Bronchial epithelial cell (primary cell): ENCODE results near the gene C4orf50. TPM values are rescaled to one million over a fixed set of nuclear protein-coding genes. Genes with fewer than 3 reads are reported as not detected.
"Not testable (repeated sequence)": the region's sequence is repeated elsewhere in the genome, so short reads cannot be mapped to it uniquely, and the experiment has no call there.

ENCODE experiments used
- DNase-seq: peaks from one replicate; pipeline ENCODE4 v3.0.0-alpha.2; 2010; ENCODE audit warnings: low read depth
- FAIRE-seq: peaks from 2 replicates; lab custom pipeline; 2011; peaks lifted over from hg19 to GRCh38; lab: Jason Lieb, UNC
- H3K27me3 ChIP-seq: 2 replicates; pipeline ENCODE4 v1.5.1; 2011; ENCODE audit warnings: low read length; ENCODE audit not compliant: control insufficient read depth, insufficient read depth
- H3K36me3 ChIP-seq: 2 replicates; pipeline ENCODE4 v1.5.1; 2011; ENCODE audit warnings: low read length; ENCODE audit not compliant: control insufficient read depth, insufficient read depth
- H3K4me3 ChIP-seq: 2 replicates; pipeline ENCODE4 v1.5.1; 2011; ENCODE audit warnings: mild to moderate bottlenecking, low read depth, low read length, control low read depth
- CTCF ChIP-seq: IDR thresholded peaks from 2 replicates; pipeline ENCODE4 v1.5.1; 2011; ENCODE audit warnings: mild to moderate bottlenecking, moderate library complexity, low read length, control low read depth, inconsistent platforms; ENCODE audit not compliant: insufficient read depth, severe bottlenecking
- total RNA-seq: library from RNA; depleted of rRNA; stranded (reverse); fragments of >200 nt; gene quantifications from 2 replicates; pipeline ENCODE4 v1.2.1, GENCODE V29; 2014

Gene C4orf50
- total RNA-seq, 1 donor from 2014 or later, result not detected

DNA sequence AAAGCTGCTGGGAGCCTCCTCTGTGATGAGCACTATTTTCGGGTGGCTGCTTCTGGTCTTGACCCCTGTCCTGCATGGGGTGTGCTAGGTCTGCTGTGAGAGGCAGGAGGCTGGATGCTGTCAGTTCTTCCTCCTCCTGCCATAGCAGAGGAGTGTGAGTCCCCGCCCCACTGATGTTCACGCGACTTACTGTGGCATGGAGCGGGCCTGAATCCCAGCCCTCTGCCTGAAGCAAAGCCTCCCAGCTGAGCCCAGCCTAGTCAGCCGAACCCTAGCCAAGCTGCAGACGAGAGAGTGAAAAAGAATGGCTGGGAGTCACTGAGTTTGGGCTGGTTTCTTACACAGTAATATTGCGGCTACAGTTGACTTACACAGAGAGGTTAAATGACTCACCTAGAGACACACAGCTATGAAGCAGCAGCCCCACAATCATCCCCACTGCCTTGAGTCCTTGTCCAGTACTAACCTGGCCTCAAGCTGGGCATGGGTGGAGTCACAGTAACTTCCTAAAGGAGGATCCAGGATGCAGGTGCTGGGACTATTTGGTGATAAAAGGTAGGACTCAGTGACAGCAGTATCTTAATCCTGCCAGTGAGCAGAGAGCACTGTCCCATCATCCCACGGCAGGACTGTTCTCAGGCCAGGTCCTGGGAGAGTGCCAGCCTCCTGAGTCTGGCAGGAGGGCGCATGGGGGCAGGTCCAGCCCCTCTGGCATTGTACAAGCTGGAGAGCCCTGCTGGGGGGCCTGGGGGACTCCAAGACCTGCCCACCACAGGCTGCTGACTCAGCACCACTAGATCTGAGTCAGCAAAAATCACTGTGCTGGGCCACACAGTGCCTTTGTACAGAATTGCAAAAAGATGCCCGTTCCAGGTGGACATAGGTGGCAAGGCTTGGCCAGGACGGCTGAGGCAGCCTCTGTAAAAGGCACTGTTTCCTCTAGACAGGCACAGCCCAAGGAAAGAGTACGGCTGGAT lies 65.0 kb downstream of the C4orf50 start:
- no peak overlapping the region for H3K4me3 ChIP-seq
- DNase-seq, result no peak
- no peak for FAIRE-seq
- no peak for TF ChIP-seq CTCF
- H3K36me3 ChIP-seq, result no peaks in the 10 kb centered on the region
- H3K27me3 ChIP-seq, result no peaks in the 10 kb centered on the region

GRCh38 chr4:5952286-5952974 lies 65.8 kb downstream of the C4orf50 start:
- FAIRE-seq (no peak), DNase-seq (no peak)
- Histone ChIP-seq H3K4me3 (no peak overlapping the region), H3K36me3 (no peaks in the 10 kb centered on the region), H3K27me3 (no peaks in the 10 kb centered on the region)
- no peak for TF ChIP-seq CTCF

GRCh38 chr4:5946653-5947052 lies 71.6 kb downstream of the C4orf50 start:
- H3K36me3 ChIP-seq, H3K4me3 ChIP-seq, FAIRE-seq, H3K27me3 ChIP-seq, DNase-seq: not testable (repeated sequence)

DNA sequence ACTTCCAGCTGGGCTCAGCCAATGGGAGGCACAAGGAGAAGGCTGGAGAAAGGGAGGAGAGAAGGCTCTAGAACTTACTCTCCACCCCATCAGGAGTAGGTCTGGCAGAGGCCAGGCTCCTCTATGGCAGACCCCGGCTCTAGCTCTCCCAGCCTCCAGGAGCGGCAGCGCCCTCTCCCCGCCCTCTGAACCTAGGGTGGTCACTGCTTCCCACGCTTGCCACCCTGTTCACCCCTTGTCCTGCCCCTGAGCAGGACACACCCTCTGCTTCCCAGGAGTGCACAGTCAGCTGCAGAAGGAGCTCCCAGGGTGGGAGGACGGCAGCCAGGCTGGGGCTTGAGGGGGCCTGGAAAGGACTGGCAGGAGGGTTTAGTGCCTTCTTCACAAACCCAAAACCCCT lies 72.3 kb downstream of the C4orf50 start:
- no peaks in the 10 kb centered on the region for H3K36me3 ChIP-seq
- no peak overlapping the region for H3K4me3 ChIP-seq
- DNase-seq (no peak), FAIRE-seq (no peak)
- TF ChIP-seq CTCF, result no peak
- no peaks in the 10 kb centered on the region for H3K27me3 ChIP-seq

GRCh38 chr4:5945171-5945570 lies 73.1 kb downstream of the C4orf50 start:
- TF ChIP-seq CTCF, result no peak
- Histone ChIP-seq H3K36me3 (no peaks in the 10 kb centered on the region), H3K27me3 (no peaks in the 10 kb centered on the region), H3K4me3 (no peak overlapping the region)
- DNase-seq (no peak), FAIRE-seq (no peak)

GRCh38 chr4:5943561-5943960 lies 74.7 kb downstream of the C4orf50 start:
- Histone ChIP-seq H3K27me3 (no peaks in the 10 kb centered on the region), H3K36me3 (no peaks in the 10 kb centered on the region), H3K4me3 (no peak overlapping the region)
- DNase-seq (no peak), FAIRE-seq (no peak)
- no peak for TF ChIP-seq CTCF
